ENCODE measurements around the gene GNB5.

GNB5 gene

DNA sequence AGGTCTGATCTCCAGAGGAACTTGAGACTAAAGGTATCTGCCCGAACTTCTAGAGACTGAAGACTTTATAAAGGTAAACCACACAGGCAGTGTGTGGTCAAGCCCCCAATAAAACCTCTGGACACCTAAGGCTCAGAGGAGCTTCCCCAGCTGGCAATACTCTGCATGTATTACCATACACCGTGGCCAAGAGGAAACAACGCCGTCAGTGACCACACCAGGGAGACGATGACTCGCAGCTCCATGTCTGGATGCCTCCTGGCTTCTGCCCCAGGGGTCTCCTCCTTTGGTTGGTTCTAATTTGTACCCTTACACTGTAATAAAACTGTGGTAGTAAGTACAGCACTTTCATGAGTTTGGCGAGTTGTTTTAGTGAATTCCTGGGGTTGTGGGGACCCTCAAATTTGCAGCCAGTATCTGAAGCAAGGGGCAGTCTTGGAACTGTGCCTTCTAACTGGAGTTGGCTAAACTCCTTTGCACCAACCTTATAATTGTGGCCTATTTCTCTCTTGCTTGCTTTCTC is 46.5 kb downstream of the GNB5 start:
- Histone ChIP-seq H3K27ac (ENCODE audit: low read length, poor library complexity, severe bottlenecking) (peak overlapping the region; percentile 86), H3K27me3 (ENCODE audit: control insufficient read depth in 1 of 2, insufficient read depth in 1 of 2, low read length in 2 of 2) (no peaks in the 10 kb centered on the region), H3K4me2 (ENCODE audit: low read length, poor library complexity, severe bottlenecking) (no peak overlapping the region), H3K4me1 (ENCODE audit: control insufficient read depth, insufficient read depth, low read depth, low read length) (peaks cover 11% of the 10 kb centered on the region), H2BK15ac (ENCODE audit: low read depth, poor library complexity, severe bottlenecking) (no peak overlapping the region), H2BK120ac (ENCODE audit: low read depth, low read length) (peak overlapping the region; percentile 80), H3K18ac (ENCODE audit: low read depth in 1 of 2, low read length in 2 of 2) (peak overlapping the region; percentile 44 to 90), H2AK5ac (ENCODE audit: low read length, severe bottlenecking) (peak overlapping the region; percentile 12), H2BK5ac (ENCODE audit: low read depth, low read length, poor library complexity, severe bottlenecking) (peak overlapping the region; percentile 9), H3K36me3 (ENCODE audit: control insufficient read depth in 1 of 2, insufficient read depth in 2 of 2, low read depth in 1 of 2, low read length in 2 of 2) (peaks cover 12 to 24% of the 10 kb centered on the region in 2 experiments), H2AFZ (ENCODE audit: low read depth, low read length) (no peak overlapping the region), H3K9ac (ENCODE audit: low read length) (no peak overlapping the region), H3K23ac (ENCODE audit: low read length in 2 of 2) (no peak overlapping the region), H3K14ac (ENCODE audit: low read length in 2 of 2) (no peak overlapping the region), H3K4me3 (ENCODE audit: insufficient read depth in 1 of 2, low read depth in 1 of 2, low read length in 2 of 2) (no peak overlapping the region), H4K8ac (ENCODE audit: low read length) (peak overlapping the region; percentile 2), H3K4ac (ENCODE audit: low read depth in 1 of 2, low read length in 2 of 2) (peak overlapping the region; percentile 4 to 15), H4K91ac (ENCODE audit: low read length) (peak overlapping the region; percentile 55), H3K9me3 (ENCODE audit: control insufficient read depth, low read length) (no peaks in the 10 kb centered on the region), H3K79me1 (replicated peaks; ENCODE audit: low read length, poor library complexity, severe bottlenecking) (no peaks in the 10 kb centered on the region), H2BK12ac (ENCODE audit: low read length in 2 of 2) (peak overlapping the region; percentile 29 to 93)
- 46% methylated on average over 7 of the region's 7 CpGs for WGBS
- peak; percentile 89 for DNase-seq

- Histone ChIP-seq H3K4me3 (ENCODE audit: insufficient read depth in 1 of 2, low read depth in 1 of 2, low read length in 2 of 2) (no peak overlapping the region), H2AK5ac (ENCODE audit: low read length, severe bottlenecking) (no peak overlapping the region), H3K36me3 (ENCODE audit: control insufficient read depth in 1 of 2, insufficient read depth in 2 of 2, low read depth in 1 of 2, low read length in 2 of 2) (peaks cover 9 to 16% of the 10 kb centered on the region in 2 experiments), H3K27me3 (ENCODE audit: control insufficient read depth in 1 of 2, insufficient read depth in 1 of 2, low read length in 2 of 2) (no peaks in the 10 kb centered on the region), H2BK15ac (ENCODE audit: low read depth, poor library complexity, severe bottlenecking) (no peak overlapping the region), H2BK120ac (ENCODE audit: low read depth, low read length) (no peak overlapping the region), H3K4me1 (ENCODE audit: control insufficient read depth, insufficient read depth, low read depth, low read length) (peaks cover 17% of the 10 kb centered on the region), H4K91ac (ENCODE audit: low read length) (no peak overlapping the region), H3K9ac (ENCODE audit: low read length) (no peak overlapping the region), H3K79me1 (replicated peaks; ENCODE audit: low read length, poor library complexity, severe bottlenecking) (peaks cover 2% of the 10 kb centered on the region), H3K18ac (ENCODE audit: low read depth in 1 of 2, low read length in 2 of 2) (peak overlapping the region; percentile 61 to 76), H2AFZ (ENCODE audit: low read depth, low read length) (no peak overlapping the region), H4K8ac (ENCODE audit: low read length) (no peak overlapping the region), H2BK12ac (ENCODE audit: low read length in 2 of 2) (peak overlapping the region in 1 of 2 experiments; percentile 45), H3K14ac (ENCODE audit: low read length in 2 of 2) (no peak overlapping the region), H2BK5ac (ENCODE audit: low read depth, low read length, poor library complexity, severe bottlenecking) (no peak overlapping the region), H3K4me2 (ENCODE audit: low read length, poor library complexity, severe bottlenecking) (no peak overlapping the region), H3K4ac (ENCODE audit: low read depth in 1 of 2, low read length in 2 of 2) (peak overlapping the region in 1 of 2 experiments; percentile 47), H3K9me3 (ENCODE audit: control insufficient read depth, low read length) (no peaks in the 10 kb centered on the region), H3K23ac (ENCODE audit: low read length in 2 of 2) (no peak overlapping the region), H3K27ac (ENCODE audit: low read length, poor library complexity, severe bottlenecking) (peak overlapping the region; percentile 86)
- WGBS = 22% methylated on average over 11 of the region's 11 CpGs
- DNase-seq = peak; percentile 94
Measured at GRCh38 chr15:52143873-52144272, 47.3 kb downstream of the GNB5 start.

DNA sequence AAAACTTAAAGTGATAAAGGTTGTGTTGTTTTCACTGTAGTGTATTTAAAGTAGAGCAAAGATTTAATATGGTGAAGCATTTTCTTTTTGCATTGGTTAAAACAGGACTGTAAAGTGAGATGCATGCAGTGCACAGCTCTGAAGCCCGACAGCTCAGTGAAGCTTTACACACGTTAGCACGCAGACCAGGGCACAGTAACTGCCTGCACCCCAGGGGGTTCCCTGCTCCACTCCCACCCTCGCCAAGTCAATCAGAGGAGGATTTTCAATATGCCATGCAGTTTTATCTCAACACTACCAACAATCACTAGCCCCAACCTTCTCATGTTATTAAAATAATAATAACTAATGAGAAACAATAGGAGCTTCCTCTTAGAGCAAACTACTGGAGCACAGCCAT is 50.5 kb downstream of the GNB5 start:
- Histone ChIP-seq H2AK5ac (ENCODE audit: low read length, severe bottlenecking) (no peak overlapping the region), H2BK15ac (ENCODE audit: low read depth, poor library complexity, severe bottlenecking) (no peak overlapping the region), H3K23ac (ENCODE audit: low read length in 2 of 2) (no peak overlapping the region), H3K4me3 (ENCODE audit: insufficient read depth in 1 of 2, low read depth in 1 of 2, low read length in 2 of 2) (no peak overlapping the region), H2AFZ (ENCODE audit: low read depth, low read length) (no peak overlapping the region), H4K91ac (ENCODE audit: low read length) (no peak overlapping the region), H3K27ac (ENCODE audit: low read length, poor library complexity, severe bottlenecking) (no peak overlapping the region), H3K36me3 (ENCODE audit: control insufficient read depth in 1 of 2, insufficient read depth in 2 of 2, low read depth in 1 of 2, low read length in 2 of 2) (peaks cover 9 to 10% of the 10 kb centered on the region in 2 experiments), H3K4me2 (ENCODE audit: low read length, poor library complexity, severe bottlenecking) (no peak overlapping the region), H3K9ac (ENCODE audit: low read length) (no peak overlapping the region), H3K4ac (ENCODE audit: low read depth in 1 of 2, low read length in 2 of 2) (no peak overlapping the region), H3K14ac (ENCODE audit: low read length in 2 of 2) (no peak overlapping the region), H2BK12ac (ENCODE audit: low read length in 2 of 2) (no peak overlapping the region), H3K9me3 (ENCODE audit: control insufficient read depth, low read length) (no peaks in the 10 kb centered on the region), H3K27me3 (ENCODE audit: control insufficient read depth in 1 of 2, insufficient read depth in 1 of 2, low read length in 2 of 2) (no peaks in the 10 kb centered on the region), H2BK120ac (ENCODE audit: low read depth, low read length) (no peak overlapping the region), H3K18ac (ENCODE audit: low read depth in 1 of 2, low read length in 2 of 2) (no peak overlapping the region), H3K79me1 (replicated peaks; ENCODE audit: low read length, poor library complexity, severe bottlenecking) (peaks cover 4% of the 10 kb centered on the region), H2BK5ac (ENCODE audit: low read depth, low read length, poor library complexity, severe bottlenecking) (no peak overlapping the region), H3K4me1 (ENCODE audit: control insufficient read depth, insufficient read depth, low read depth, low read length) (peaks cover 17% of the 10 kb centered on the region), H4K8ac (ENCODE audit: low read length) (no peak overlapping the region)
- 76% methylated on average over 3 of the region's 4 CpGs for WGBS
- DNase-seq = no peak

DNA sequence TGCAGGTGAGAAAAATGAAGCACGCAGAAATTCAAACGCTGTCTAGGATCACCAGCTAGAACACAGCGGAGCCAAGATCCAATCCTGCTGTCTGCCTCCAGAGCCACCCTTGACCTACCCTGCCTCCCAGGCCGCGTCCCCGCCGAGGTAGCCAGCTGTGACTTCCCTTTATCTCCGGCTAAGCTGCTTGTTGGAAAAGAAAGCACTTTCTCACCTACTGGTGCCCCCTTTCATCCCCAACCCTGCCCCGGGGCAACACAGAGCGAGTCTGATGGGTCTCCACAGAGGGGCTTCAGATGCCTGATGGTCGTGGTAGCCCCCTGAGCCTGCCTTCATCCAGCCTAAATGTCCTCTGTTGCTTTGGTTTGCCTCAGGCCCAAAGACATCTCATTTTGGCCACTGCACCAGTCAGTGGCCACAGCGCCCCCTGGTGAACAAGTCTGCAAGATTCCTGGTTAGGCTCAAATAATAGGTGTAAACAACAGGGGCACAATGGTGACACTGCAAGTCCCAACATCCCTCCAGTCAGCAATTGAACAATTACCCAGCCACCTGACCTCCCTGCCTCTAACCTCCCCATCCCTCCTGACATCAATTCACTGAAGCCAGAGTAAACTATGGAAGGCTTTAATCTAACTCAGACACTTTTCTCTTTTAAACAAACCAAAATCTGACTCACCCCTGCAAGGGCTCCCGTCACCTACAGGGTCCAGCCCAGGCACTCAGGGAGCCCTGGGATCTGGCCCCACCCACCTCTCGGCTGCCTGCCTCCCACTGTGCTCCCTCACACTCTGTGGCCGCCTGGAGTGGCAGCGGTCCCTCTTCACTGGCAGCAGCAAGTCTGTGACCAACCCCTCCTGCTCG is 51.4 kb downstream of the GNB5 start:
- H3K79me1 ChIP-seq (replicated peaks; ENCODE audit: low read length, poor library complexity, severe bottlenecking) = peaks cover 4% of the 10 kb centered on the region
- H3K4me2 ChIP-seq (ENCODE audit: low read length, poor library complexity, severe bottlenecking) = no peak overlapping the region
- H3K27me3 ChIP-seq (ENCODE audit: control insufficient read depth in 1 of 2, insufficient read depth in 1 of 2, low read length in 2 of 2) = no peaks in the 10 kb centered on the region
- peak overlapping the region; percentile 96 for H4K8ac ChIP-seq (ENCODE audit: low read length)
- H2BK5ac ChIP-seq (ENCODE audit: low read depth, low read length, poor library complexity, severe bottlenecking) = no peak overlapping the region
- H3K27ac ChIP-seq (ENCODE audit: low read length, poor library complexity, severe bottlenecking) = no peak overlapping the region
- H4K91ac ChIP-seq (ENCODE audit: low read length) = peak overlapping the region; percentile 96
- H3K9me3 ChIP-seq (ENCODE audit: control insufficient read depth, low read length) = no peaks in the 10 kb centered on the region
- peak overlapping the region; percentile 95 for H2BK15ac ChIP-seq (ENCODE audit: low read depth, poor library complexity, severe bottlenecking)
- H3K14ac ChIP-seq (ENCODE audit: low read length in 2 of 2) = peak overlapping the region in 1 of 2 experiments; percentile 38
- peaks cover 16 to 18% of the 10 kb centered on the region in 2 experiments for H3K36me3 ChIP-seq (ENCODE audit: control insufficient read depth in 1 of 2, insufficient read depth in 2 of 2, low read depth in 1 of 2, low read length in 2 of 2)
- DNase-seq = peak; percentile 77
- 65% methylated on average over 15 of the region's 17 CpGs for whole genome bisulfite sequencing
- H2AK5ac ChIP-seq (ENCODE audit: low read length, severe bottlenecking) = peak overlapping the region; percentile 81
- H2BK120ac ChIP-seq (ENCODE audit: low read depth, low read length) = peak overlapping the region; percentile 37
- peak overlapping the region; percentile 82 to 95 for H3K18ac ChIP-seq (ENCODE audit: low read depth in 1 of 2, low read length in 2 of 2)
- peak overlapping the region; percentile 80 to 82 for H2BK12ac ChIP-seq (ENCODE audit: low read length in 2 of 2)
- peaks cover 20% of the 10 kb centered on the region for H3K4me1 ChIP-seq (ENCODE audit: control insufficient read depth, insufficient read depth, low read depth, low read length)
- H3K9ac ChIP-seq (ENCODE audit: low read length) = peak overlapping the region; percentile 52
- peak overlapping the region; percentile 71 to 85 for H3K4ac ChIP-seq (ENCODE audit: low read depth in 1 of 2, low read length in 2 of 2)
- no peak overlapping the region for H3K4me3 ChIP-seq (ENCODE audit: insufficient read depth in 1 of 2, low read depth in 1 of 2, low read length in 2 of 2)
- no peak overlapping the region for H2AFZ ChIP-seq (ENCODE audit: low read depth, low read length)
- H3K23ac ChIP-seq (ENCODE audit: low read length in 2 of 2) = peak overlapping the region in 1 of 2 experiments; percentile 96
